ENCODE results near the gene EHD2. TPM values are rescaled to one million over a fixed set of nuclear protein-coding genes. Genes with fewer than 3 reads are reported as not detected.

The EHD2 gene
- total and polyA plus RNA-seq, 2 of the 13 experiments (the other 11 are each of a cell fraction or from before 2014, with no cell fraction given), result 0.09 to 0.28 TPM

GRCh38 chr19:47697863-47698609, 15.2 kb upstream of the EHD2 start:
- DNase-seq (ENCODE audit: low spot score), result peak; percentile 67
- Histone ChIP-seq H3K79me2 (ENCODE audit: insufficient read depth, low read length) (no peaks in the 10 kb centered on the region), H3K36me3 (replicated peaks in 1 of 2; ENCODE audit: control insufficient read depth in 1 of 2, insufficient read depth in 2 of 2, low read length in 2 of 2) (peaks cover 1 to 5% of the 10 kb centered on the region in 2 experiments; a peak in 2 of 5 replicates), H3K4me2 (ENCODE audit: low read depth, low read length) (no peak overlapping the region), H3K27ac (ENCODE audit: extremely low read length, insufficient read depth, low read length) (no peak overlapping the region), H3K4me3 (replicated peaks in 1 of 3; ENCODE audit: insufficient read depth in 1 of 3, low read depth in 2 of 3, low read length in 3 of 3) (no peak overlapping the region), H3K9ac (ENCODE audit: insufficient read depth, low read depth, low read length) (no peak overlapping the region), H2AFZ (ENCODE audit: low read length) (no peak overlapping the region), H3K9me3 (ENCODE audit: low read length) (no peaks in the 10 kb centered on the region), H3K27me3 (ENCODE audit: control insufficient read depth in 1 of 2, insufficient read depth in 2 of 2, low read length in 2 of 2) (no peaks in the 10 kb centered on the region), H3K4me1 (ENCODE audit: insufficient read depth, low read length) (peaks cover 4% of the 10 kb centered on the region; the same call in 1 of the 2 replicates), H4K20me1 (ENCODE audit: insufficient read depth, low read length) (no peaks in the 10 kb centered on the region)
- no TSS peak for BruUV-seq (replicated peaks)
- CTCF ChIA-PET (ENCODE audit: low intra/inter-chr PET ratio, low total read pairs), result interaction anchor here (0.7 to 3.6 kb wide), 4 partner anchors 45 to 262 kb away, joined by 3 to 28 read pairs (median 6); partner anchors contain the start of gene KPTN
- FAIRE-seq, result peak; percentile 79
- POLR2A ChIA-PET, result no interaction called here
- 59% methylated on average over 15 of the region's 21 CpGs for WGBS (ENCODE audit: low lambda C conversion rate)
- in situ Hi-C loops (cut with HindIII; ENCODE audit: extremely low pct_ligation_motif_present, low pct_unique_long_range_greater_than_20kb), result loop anchor here (5.0 to 10.0 kb wide), 4 partner anchors 93 to 261 kb away; partner anchors contain the start of genes BICRA and NAPA
- ATAC-seq, result peak; percentile 78
- intact Hi-C loops (cut with micrococcal nuclease; ENCODE audit: unreplicated experiment), result loop anchor here (1.0 to 2.0 kb wide), 4 partner anchors 90 to 262 kb away; no protein-coding TSS in a partner anchor
- TF ChIP-seq SIX4 (CRISPR knock-in tag; IDR thresholded peaks at IDR 0.05) (0 out of 2 replicates have a peak, but pooled peaks have one; percentile 18), NAIF1 (CRISPR knock-in tag; IDR thresholded peaks at IDR 0.05; ENCODE audit: borderline replicate concordance) (no peak), GFI1 (CRISPR knock-in tag; IDR thresholded peaks at IDR 0.05; ENCODE audit: borderline replicate concordance) (no peak), ERF (CRISPR knock-in tag; IDR thresholded peaks at IDR 0.05) (no peak), TOPORS (CRISPR knock-in tag; IDR thresholded peaks at IDR 0.05) (no peak), TIGD3 (CRISPR knock-in tag; IDR thresholded peaks at IDR 0.05; ENCODE audit: borderline replicate concordance) (no peak), ZNF225 (CRISPR knock-in tag; IDR thresholded peaks at IDR 0.05) (peak; percentile 24; the same call in 1 of the 2 replicates), BCL3 (CRISPR knock-in tag; IDR thresholded peaks at IDR 0.05) (no peak), RNF2 (conservative IDR thresholded peaks at IDR 0.05; ENCODE audit: low read depth) (no peak), ZNF883 (CRISPR knock-in tag; IDR thresholded peaks at IDR 0.05; ENCODE audit: not compliant biosample characterization) (no peak), PBX2 (CRISPR knock-in tag; IDR thresholded peaks at IDR 0.05) (no peak), ZNF292 (CRISPR knock-in tag; IDR thresholded peaks at IDR 0.05; ENCODE audit: borderline replicate concordance, low read depth) (no peak), SALL1 (CRISPR knock-in tag; IDR thresholded peaks at IDR 0.05) (peak; percentile 58; the same call in 1 of the 2 replicates), SP1 (IDR thresholded peaks at IDR 0.05) (no peak), SP1 (CRISPR knock-in tag; IDR thresholded peaks at IDR 0.05) (peak; percentile 16; the same call in 1 of the 2 replicates), HES4 (CRISPR knock-in tag; IDR thresholded peaks at IDR 0.05; ENCODE audit: borderline replicate concordance) (no peak; the same call in 1 of the 2 replicates), ELF3 (CRISPR knock-in tag; IDR thresholded peaks at IDR 0.05) (peak; percentile 24; the same call in 1 of the 2 replicates)
- TF ChIP-seq, protein P1, sequence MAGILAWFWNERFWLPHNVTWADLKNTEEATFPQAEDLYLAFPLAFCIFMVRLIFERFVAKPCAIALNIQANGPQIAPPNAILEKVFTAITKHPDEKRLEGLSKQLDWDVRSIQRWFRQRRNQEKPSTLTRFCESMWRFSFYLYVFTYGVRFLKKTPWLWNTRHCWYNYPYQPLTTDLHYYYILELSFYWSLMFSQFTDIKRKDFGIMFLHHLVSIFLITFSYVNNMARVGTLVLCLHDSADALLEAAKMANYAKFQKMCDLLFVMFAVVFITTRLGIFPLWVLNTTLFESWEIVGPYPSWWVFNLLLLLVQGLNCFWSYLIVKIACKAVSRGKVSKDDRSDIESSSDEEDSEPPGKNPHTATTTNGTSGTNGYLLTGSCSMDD (CRISPR knock-in tag; IDR thresholded peaks at IDR 0.05), result no peak
- TF ChIP-seq, protein P2, sequence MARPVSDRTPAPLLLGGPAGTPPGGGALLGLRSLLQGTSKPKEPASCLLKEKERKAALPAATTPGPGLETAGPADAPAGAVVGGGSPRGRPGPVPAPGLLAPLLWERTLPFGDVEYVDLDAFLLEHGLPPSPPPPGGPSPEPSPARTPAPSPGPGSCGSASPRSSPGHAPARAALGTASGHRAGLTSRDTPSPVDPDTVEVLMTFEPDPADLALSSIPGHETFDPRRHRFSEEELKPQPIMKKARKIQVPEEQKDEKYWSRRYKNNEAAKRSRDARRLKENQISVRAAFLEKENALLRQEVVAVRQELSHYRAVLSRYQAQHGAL (CRISPR knock-in tag; IDR thresholded peaks at IDR 0.05; ENCODE audit: not compliant biosample characterization), result no peak

Data from HepG2 (cell line).